Endothelial cell (in vitro differentiated cells): ENCODE measurements around the gene TNS3. TPM values are rescaled to one million over a fixed set of nuclear protein-coding genes. Genes with fewer than 3 reads are reported as not detected.

Source experiments
- DNase-seq: peaks from one replicate; pipeline ENCODE4 v3.0.0; 2021; ENCODE audit warnings: low spot score
- H3K27ac Mint-ChIP-seq: one replicate; pipeline ENCODE4 v1.8.0; 2021; ENCODE audit warnings: mixed read lengths, inconsistent platforms; ENCODE audit not compliant: unreplicated experiment
- H3K27me3 Mint-ChIP-seq: one replicate; pipeline ENCODE4 v1.8.0; 2021; ENCODE audit warnings: mild to moderate bottlenecking, moderate library complexity, mixed read lengths, inconsistent platforms; ENCODE audit not compliant: unreplicated experiment
- H3K36me3 Mint-ChIP-seq: one replicate; pipeline ENCODE4 v1.8.0; 2021; ENCODE audit warnings: mild to moderate bottlenecking, low read depth, mixed read lengths, inconsistent platforms; ENCODE audit not compliant: unreplicated experiment
- H3K4me1 Mint-ChIP-seq: one replicate; pipeline ENCODE4 v1.8.0; 2021; ENCODE audit warnings: mild to moderate bottlenecking, mixed read lengths, inconsistent platforms; ENCODE audit not compliant: unreplicated experiment
- H3K4me3 Mint-ChIP-seq: one replicate; pipeline ENCODE4 v1.8.0; 2021; ENCODE audit warnings: mild to moderate bottlenecking, mixed read lengths, inconsistent platforms; ENCODE audit not compliant: unreplicated experiment
- H3K9me3 Mint-ChIP-seq: one replicate; pipeline ENCODE4 v1.8.0; 2021; ENCODE audit warnings: mixed read lengths, inconsistent platforms; ENCODE audit not compliant: unreplicated experiment
- total RNA-seq: library from RNA; stranded (reverse); fragmentation: NEBNext Ultra II Directional; extraction: Animal tissue kit (Norgen Biotek cat#: 25700); gene quantifications from one replicate; pipeline ENCODE4 v1.2.1, GENCODE V29; 2021; ENCODE audit not compliant: unreplicated experiment
- TF ChIP-seq, protein P1 (sequence below): fragments of 200-600 bp; sonication (generic); IDR thresholded peaks from one replicate; pipeline ENCODE4 v1.5.0; 2021; ENCODE audit warnings: antibody characterized with exemption; ENCODE audit not compliant: unreplicated experiment

The TNS3 gene
- total RNA-seq, 1 donor from 2014 or later: 7.5 TPM

- Mint-ChIP-seq H3K4me3 (no peak overlapping the region), H3K27me3 (no peaks in the 10 kb centered on the region), H3K27ac (no peak overlapping the region), H3K9me3 (no peaks in the 10 kb centered on the region), H3K4me1 (no peaks in the 10 kb centered on the region), H3K36me3 (no peaks in the 10 kb centered on the region)
- TF ChIP-seq, protein P1, sequence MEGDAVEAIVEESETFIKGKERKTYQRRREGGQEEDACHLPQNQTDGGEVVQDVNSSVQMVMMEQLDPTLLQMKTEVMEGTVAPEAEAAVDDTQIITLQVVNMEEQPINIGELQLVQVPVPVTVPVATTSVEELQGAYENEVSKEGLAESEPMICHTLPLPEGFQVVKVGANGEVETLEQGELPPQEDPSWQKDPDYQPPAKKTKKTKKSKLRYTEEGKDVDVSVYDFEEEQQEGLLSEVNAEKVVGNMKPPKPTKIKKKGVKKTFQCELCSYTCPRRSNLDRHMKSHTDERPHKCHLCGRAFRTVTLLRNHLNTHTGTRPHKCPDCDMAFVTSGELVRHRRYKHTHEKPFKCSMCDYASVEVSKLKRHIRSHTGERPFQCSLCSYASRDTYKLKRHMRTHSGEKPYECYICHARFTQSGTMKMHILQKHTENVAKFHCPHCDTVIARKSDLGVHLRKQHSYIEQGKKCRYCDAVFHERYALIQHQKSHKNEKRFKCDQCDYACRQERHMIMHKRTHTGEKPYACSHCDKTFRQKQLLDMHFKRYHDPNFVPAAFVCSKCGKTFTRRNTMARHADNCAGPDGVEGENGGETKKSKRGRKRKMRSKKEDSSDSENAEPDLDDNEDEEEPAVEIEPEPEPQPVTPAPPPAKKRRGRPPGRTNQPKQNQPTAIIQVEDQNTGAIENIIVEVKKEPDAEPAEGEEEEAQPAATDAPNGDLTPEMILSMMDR: no peak
- DNase-seq: no peak
Measured at GRCh38 chr7:47361236-47361635, 220.7 kb downstream of the TNS3 start.

DNA sequence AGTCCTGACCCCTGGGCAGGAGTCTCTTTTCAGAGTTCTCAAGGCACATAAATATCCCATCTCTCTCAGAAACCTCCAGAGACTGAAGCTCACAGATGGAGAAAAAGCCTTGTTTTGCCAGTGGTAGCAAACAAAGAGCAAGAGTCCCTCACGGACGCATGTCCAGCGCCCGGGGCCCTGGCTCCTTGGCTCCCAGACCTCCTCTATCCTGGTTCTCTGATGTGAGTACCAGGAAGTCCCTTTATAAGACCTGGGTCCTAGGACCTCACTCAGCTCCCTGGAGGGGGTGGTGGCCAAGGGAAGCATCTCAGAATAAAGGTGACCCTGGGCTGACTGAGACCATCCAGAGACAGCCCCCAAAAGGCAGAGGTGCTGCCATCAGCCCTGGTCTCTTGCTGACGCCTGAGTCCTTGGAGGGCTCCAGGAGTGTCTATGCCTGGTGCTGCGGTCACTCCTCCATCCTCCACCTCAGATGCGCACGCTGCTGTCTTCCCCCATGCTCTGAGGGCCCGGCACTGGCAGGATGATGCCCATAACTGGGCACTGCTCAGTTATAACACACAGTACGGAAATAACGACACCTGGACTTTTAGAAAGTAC lies 221.5 kb downstream of the TNS3 start:
- no peaks in the 10 kb centered on the region for H3K9me3 Mint-ChIP-seq
- H3K36me3 Mint-ChIP-seq: no peaks in the 10 kb centered on the region
- DNase-seq: no peak
- TF ChIP-seq, protein P1: no peak
- H3K27ac Mint-ChIP-seq: no peak overlapping the region
- no peak overlapping the region for H3K4me3 Mint-ChIP-seq
- H3K27me3 Mint-ChIP-seq: no peaks in the 10 kb centered on the region
- no peaks in the 10 kb centered on the region for H3K4me1 Mint-ChIP-seq

GRCh38 chr7:47358944-47359588 lies 222.8 kb downstream of the TNS3 start:
- no peaks in the 10 kb centered on the region for H3K4me1 Mint-ChIP-seq
- TF ChIP-seq, protein P1: no peak
- H3K36me3 Mint-ChIP-seq: peaks cover under 1% of the 10 kb centered on the region
- H3K27me3 Mint-ChIP-seq: peaks cover under 1% of the 10 kb centered on the region
- no peak for DNase-seq
- H3K4me3 Mint-ChIP-seq: no peak overlapping the region
- H3K9me3 Mint-ChIP-seq: no peaks in the 10 kb centered on the region
- H3K27ac Mint-ChIP-seq: no peak overlapping the region

GRCh38 chr7:47358357-47358756 lies 223.6 kb downstream of the TNS3 start:
- DNase-seq: no peak
- no peaks in the 10 kb centered on the region for H3K9me3 Mint-ChIP-seq
- peaks cover 3% of the 10 kb centered on the region for H3K27me3 Mint-ChIP-seq
- no peak overlapping the region for H3K4me3 Mint-ChIP-seq
- TF ChIP-seq, protein P1: no peak
- peaks cover 4% of the 10 kb centered on the region for H3K36me3 Mint-ChIP-seq
- no peak overlapping the region for H3K27ac Mint-ChIP-seq
- H3K4me1 Mint-ChIP-seq: peaks cover 3% of the 10 kb centered on the region

- Mint-ChIP-seq H3K27me3 (peaks cover 3% of the 10 kb centered on the region), H3K9me3 (no peaks in the 10 kb centered on the region), H3K36me3 (peaks cover 4% of the 10 kb centered on the region), H3K4me1 (peaks cover 3% of the 10 kb centered on the region), H3K4me3 (no peak overlapping the region), H3K27ac (no peak overlapping the region)
- TF ChIP-seq, protein P1: no peak
- no peak for DNase-seq
Measured at GRCh38 chr7:47357863-47358262, 224.0 kb downstream of the TNS3 start.
